B cell (primary cell): Measurements from ENCODE around the gene EGFL6. TPM values are rescaled to one million over a fixed set of nuclear protein-coding genes. Genes with fewer than 3 reads are reported as not detected.

ENCODE experiments used
- ATAC-seq: fragments of 200-7000 bp; cut with Tn5 transposase; one replicate; pipeline ENCODE4 v1.10.0; 2021; ENCODE audit warnings: low read depth, mild to moderate bottlenecking, moderate number of reproducible peaks, moderate library complexity
- CTCF ChIA-PET: fragments of 350-600 bp; sonication (Branson Sonifier 250); formaldehyde crosslinking; loops from one replicate; lab custom pipeline; 2021; ENCODE audit warnings: antibody characterized with exemption, inconsistent platforms; lab: Charles Lee
- POLR2A ChIA-PET: fragments of 350-600 bp; sonication (Branson Sonifier 250); formaldehyde crosslinking; loops from one replicate; lab custom pipeline; 2021; ENCODE audit warnings: antibody characterized with exemption; lab: Charles Lee
- DNase-seq: peaks from one replicate; pipeline ENCODE4 v3.0.0; 2013
- H2AFZ ChIP-seq: 2 replicates; pipeline ENCODE4 v1.6.1; 2012; ENCODE audit warnings: mild to moderate bottlenecking, low read depth, low read length; ENCODE audit not compliant: insufficient read depth, poor library complexity, severe bottlenecking
- H3K27ac ChIP-seq, 2 donors: 1 replicate in 1 of 2; 2 replicates in 1 of 2; pipeline ENCODE4 v1.5.1; 2012 to 2013; ENCODE audit warnings: low read length in 2 of 2, mild to moderate bottlenecking in 2 of 2, moderate library complexity in 1 of 2
- H3K27me3 ChIP-seq, 4 experiments: fragments of 200-600 bp in 1 of 4; sonication (generic) in 1 of 4; replicated peaks in 1 of 4; 1 replicate in 2 of 4; 2 replicates in 2 of 4; pipeline versions ENCODE4 v1.6.1 to v1.7.0; 2013 to 2016; ENCODE audit warnings: low read length in 3 of 4, mild to moderate bottlenecking in 2 of 4, mixed read lengths in 1 of 4, moderate library complexity in 1 of 4; ENCODE audit not compliant: insufficient read depth in 4 of 4, control insufficient read depth in 3 of 4; ENCODE audit errors: control extremely low read depth in 1 of 4
- H3K36me3 ChIP-seq, 2 experiments: replicated peaks in 1 of 2; 1 replicate in 1 of 2; 2 replicates in 1 of 2; pipeline versions ENCODE4 v1.6.1 to v1.7.1; 2013; ENCODE audit warnings: low read length in 1 of 2; ENCODE audit not compliant: insufficient read depth in 2 of 2, control insufficient read depth in 1 of 2; ENCODE audit errors: control extremely low read depth in 1 of 2, extremely low read depth in 1 of 2
- H3K4me1 ChIP-seq, 2 donors: fragments of 200-600 bp in 1 of 2; sonication (generic) in 1 of 2; 1 replicate in 1 of 2; 2 replicates in 1 of 2; pipeline versions ENCODE4 v1.5.1 to v1.6.1; 2013 to 2017; ENCODE audit warnings: low read length in 2 of 2; ENCODE audit not compliant: control insufficient read depth in 2 of 2, insufficient read depth in 2 of 2
- H3K4me2 ChIP-seq: replicated peaks from 2 replicates; pipeline ENCODE3; 2012; ENCODE audit warnings: mild to moderate bottlenecking, low read depth, low read length; ENCODE audit not compliant: poor library complexity, severe bottlenecking
- H3K4me3 ChIP-seq, 5 experiments: fragments of 200-600 bp in 1 of 5; sonication (generic) in 1 of 5; 1 replicate in 3 of 5; 2 replicates in 2 of 5; pipeline versions ENCODE4 v1.5.1 to v1.7.0; 2011 to 2016; ENCODE audit warnings: low read length in 4 of 5, mild to moderate bottlenecking in 4 of 5, low read depth in 2 of 5, control low read depth in 1 of 5, moderate library complexity in 1 of 5; ENCODE audit not compliant: insufficient read depth in 1 of 5; ENCODE audit errors: control extremely low read depth in 1 of 5, extremely low read depth in 1 of 5
- H3K79me2 ChIP-seq: fragments of 200-600 bp; sonication (generic); one replicate; pipeline ENCODE4 v1.6.0; 2016; ENCODE audit warnings: low read length; ENCODE audit not compliant: control insufficient read depth, insufficient read depth
- H3K9ac ChIP-seq: fragments of 200-600 bp; sonication (generic); 2 replicates; pipeline ENCODE4 v1.6.1; 2017; ENCODE audit warnings: mild to moderate bottlenecking, low read length, moderate library complexity
- H3K9me3 ChIP-seq, 3 donors: one replicate each; pipeline versions ENCODE4 v1.6.1 to v1.7.1; 2013; ENCODE audit warnings: low read length in 2 of 3; ENCODE audit not compliant: control insufficient read depth in 2 of 3, insufficient read depth in 1 of 3; ENCODE audit errors: control extremely low read depth in 1 of 3
- H4K20me1 ChIP-seq: 2 replicates; pipeline ENCODE4 v1.6.0; 2012; ENCODE audit warnings: mild to moderate bottlenecking, low read length; ENCODE audit not compliant: insufficient read depth, control insufficient read depth, poor library complexity, severe bottlenecking
- H3K27ac Mint-ChIP-seq: one replicate; pipeline ENCODE4 v1.8.0; 2021; ENCODE audit warnings: mixed read lengths
- H3K27me3 Mint-ChIP-seq: one replicate; pipeline ENCODE4 v1.8.0; 2021; ENCODE audit warnings: mixed read lengths
- H3K4me1 Mint-ChIP-seq: one replicate; pipeline ENCODE4 v1.8.0; 2021; ENCODE audit warnings: mixed read lengths
- H3K4me3 Mint-ChIP-seq: one replicate; pipeline ENCODE4 v1.8.0; 2021; ENCODE audit warnings: mixed read lengths
- H3K9me3 Mint-ChIP-seq: one replicate; pipeline ENCODE4 v1.8.0; 2022; ENCODE audit warnings: mixed read lengths; ENCODE audit not compliant: insufficient read depth
- EZH2 ChIP-seq: IDR thresholded peaks from 2 replicates; pipeline ENCODE4 v1.6.1; 2012; ENCODE audit warnings: borderline replicate concordance, low read depth, mild to moderate bottlenecking, moderate library complexity, low read length; ENCODE audit not compliant: insufficient read depth, poor library complexity, severe bottlenecking
- WGBS: methylation state at CpG from one replicate; pipeline ENCODE4 v1.1.5; 2013; ENCODE audit warnings: missing lambda C conversion rate; ENCODE audit not compliant: insufficient coverage; 5-methylcytosine and 5-hydroxymethylcytosine counted together
- intact Hi-C: fragments of 100-400 bp; cut with micrococcal nuclease; formaldehyde crosslinking; loops from one replicate; pipeline ENCODE4 v1.10.0; 2022
- polyA minus RNA-seq: library from RNA; depleted of rRNA, polyadenylated mRNA; stranded (reverse); fragments of >200 nt; gene quantifications from 2 replicates; pipeline ENCODE4 v1.2.3, GENCODE V29; 2012
- polyA plus RNA-seq: library from polyadenylated mRNA; depleted of rRNA; stranded (reverse); fragments of >200 nt; gene quantifications from 2 replicates; pipeline ENCODE4 v1.2.3, GENCODE V29; 2012
- total RNA-seq, 2 donors: library from RNA; stranded (reverse); fragments of 120-200 nt in 1 of 2; gene quantifications; 1 replicate in 1 of 2; 2 replicates in 1 of 2; pipeline versions ENCODE4 v1.2.3 to v1.2.4, GENCODE V29; 2013 to 2022
- TF ChIP-seq, protein P1 (sequence below): fragments of 200-600 bp; IDR thresholded peaks from one replicate; pipeline ENCODE4 v1.8.0; 2022; ENCODE audit warnings: antibody characterized with exemption, mild to moderate bottlenecking

EGFL6 gene, protein sequence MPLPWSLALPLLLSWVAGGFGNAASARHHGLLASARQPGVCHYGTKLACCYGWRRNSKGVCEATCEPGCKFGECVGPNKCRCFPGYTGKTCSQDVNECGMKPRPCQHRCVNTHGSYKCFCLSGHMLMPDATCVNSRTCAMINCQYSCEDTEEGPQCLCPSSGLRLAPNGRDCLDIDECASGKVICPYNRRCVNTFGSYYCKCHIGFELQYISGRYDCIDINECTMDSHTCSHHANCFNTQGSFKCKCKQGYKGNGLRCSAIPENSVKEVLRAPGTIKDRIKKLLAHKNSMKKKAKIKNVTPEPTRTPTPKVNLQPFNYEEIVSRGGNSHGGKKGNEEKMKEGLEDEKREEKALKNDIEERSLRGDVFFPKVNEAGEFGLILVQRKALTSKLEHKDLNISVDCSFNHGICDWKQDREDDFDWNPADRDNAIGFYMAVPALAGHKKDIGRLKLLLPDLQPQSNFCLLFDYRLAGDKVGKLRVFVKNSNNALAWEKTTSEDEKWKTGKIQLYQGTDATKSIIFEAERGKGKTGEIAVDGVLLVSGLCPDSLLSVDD
- total RNA-seq (not detected in 2 replicates), polyA plus RNA-seq (not detected in 2 replicates), polyA minus RNA-seq (not detected in 2 replicates)
- 1.8 TPM for total RNA-seq (2013)

DNA sequence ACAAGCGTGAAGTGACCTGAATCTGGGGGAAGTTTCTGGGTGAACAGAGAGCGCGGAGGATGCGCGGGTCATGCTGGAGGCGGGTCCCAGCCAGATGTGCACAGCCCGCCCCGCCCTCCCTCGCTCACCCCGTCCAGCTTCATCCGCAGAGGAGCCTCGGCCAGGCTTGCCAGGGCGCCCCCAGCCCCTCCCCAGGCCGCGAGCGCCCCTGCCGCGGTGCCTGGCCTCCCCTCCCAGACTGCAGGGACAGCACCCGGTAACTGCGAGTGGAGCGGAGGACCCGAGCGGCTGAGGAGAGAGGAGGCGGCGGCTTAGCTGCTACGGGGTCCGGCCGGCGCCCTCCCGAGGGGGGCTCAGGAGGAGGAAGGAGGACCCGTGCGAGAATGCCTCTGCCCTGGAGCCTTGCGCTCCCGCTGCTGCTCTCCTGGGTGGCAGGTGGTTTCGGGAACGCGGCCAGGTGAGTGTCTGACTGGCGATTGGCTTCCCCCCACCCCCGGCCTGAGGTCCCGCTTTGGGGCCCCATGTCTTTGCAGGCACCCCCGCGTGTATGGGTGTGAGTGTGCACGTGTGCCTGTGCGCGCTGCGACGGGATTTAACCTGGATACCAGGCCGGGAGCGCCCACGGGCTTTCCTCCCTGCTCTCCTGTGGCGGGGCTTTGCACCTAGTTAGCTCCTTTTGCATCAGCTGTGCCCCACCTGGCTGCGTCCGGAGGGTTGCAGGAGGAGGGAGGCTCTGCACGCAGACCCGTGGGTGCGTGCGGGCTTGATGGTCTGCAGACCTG, at the start of gene EGFL6:
Gene EGFL6, plus strand, starts transcription at position 123 of the 782 bp plus-strand sequence. Its CDS starts 261 bp downstream, at position 384.
- peak within 1 kb of the TSS; percentile 53 for H3K4me3 Mint-ChIP-seq
- no peak within 1 kb of the TSS for H2AFZ ChIP-seq
- intact Hi-C loops, result no loop called here
- H3K36me3 ChIP-seq, result no peaks in the 10 kb centered on the region
- ChIA-PET POLR2A (no interaction called here), CTCF (no interaction called here)
- H3K27me3 ChIP-seq, result peaks cover 0 to 30% (median 7%) of the 10 kb centered on the region in 4 experiments
- no peaks in the 10 kb centered on the region for H3K9me3 Mint-ChIP-seq
- no peak for ATAC-seq
- H3K9ac ChIP-seq, result no peak within 1 kb of the TSS
- no peak within 1 kb of the TSS for H3K27ac Mint-ChIP-seq
- DNase-seq, result no peak
- H3K9me3 ChIP-seq, result no peaks in the 10 kb centered on the region
- H3K4me3 ChIP-seq, result no peak within 1 kb of the TSS
- WGBS, result under 1% methylated on average over 29 of the region's 57 CpGs
- no peak for TF ChIP-seq EZH2
- TF ChIP-seq, protein P1, sequence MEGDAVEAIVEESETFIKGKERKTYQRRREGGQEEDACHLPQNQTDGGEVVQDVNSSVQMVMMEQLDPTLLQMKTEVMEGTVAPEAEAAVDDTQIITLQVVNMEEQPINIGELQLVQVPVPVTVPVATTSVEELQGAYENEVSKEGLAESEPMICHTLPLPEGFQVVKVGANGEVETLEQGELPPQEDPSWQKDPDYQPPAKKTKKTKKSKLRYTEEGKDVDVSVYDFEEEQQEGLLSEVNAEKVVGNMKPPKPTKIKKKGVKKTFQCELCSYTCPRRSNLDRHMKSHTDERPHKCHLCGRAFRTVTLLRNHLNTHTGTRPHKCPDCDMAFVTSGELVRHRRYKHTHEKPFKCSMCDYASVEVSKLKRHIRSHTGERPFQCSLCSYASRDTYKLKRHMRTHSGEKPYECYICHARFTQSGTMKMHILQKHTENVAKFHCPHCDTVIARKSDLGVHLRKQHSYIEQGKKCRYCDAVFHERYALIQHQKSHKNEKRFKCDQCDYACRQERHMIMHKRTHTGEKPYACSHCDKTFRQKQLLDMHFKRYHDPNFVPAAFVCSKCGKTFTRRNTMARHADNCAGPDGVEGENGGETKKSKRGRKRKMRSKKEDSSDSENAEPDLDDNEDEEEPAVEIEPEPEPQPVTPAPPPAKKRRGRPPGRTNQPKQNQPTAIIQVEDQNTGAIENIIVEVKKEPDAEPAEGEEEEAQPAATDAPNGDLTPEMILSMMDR, result no peak
- peaks cover 9% of the 10 kb centered on the region for H3K4me1 Mint-ChIP-seq
- no peaks in the 10 kb centered on the region for H4K20me1 ChIP-seq
- no peak within 1 kb of the TSS for H3K27ac ChIP-seq
- H3K4me1 ChIP-seq, result peaks cover 6 to 9% of the 10 kb centered on the region in 2 donors
- peak within 1 kb of the TSS; percentile 42 for H3K4me2 ChIP-seq
- H3K27me3 Mint-ChIP-seq, result peaks cover 28% of the 10 kb centered on the region
- H3K79me2 ChIP-seq, result no peaks in the 10 kb centered on the region
